Measurements from ENCODE around the gene ARL2. TPM values are rescaled to one million over a fixed set of nuclear protein-coding genes. Genes with fewer than 3 reads are reported as not detected.

Gene ARL2
- total RNA-seq, 2 donors from 2014 or later = 67.6 to 75.5 TPM

DNA sequence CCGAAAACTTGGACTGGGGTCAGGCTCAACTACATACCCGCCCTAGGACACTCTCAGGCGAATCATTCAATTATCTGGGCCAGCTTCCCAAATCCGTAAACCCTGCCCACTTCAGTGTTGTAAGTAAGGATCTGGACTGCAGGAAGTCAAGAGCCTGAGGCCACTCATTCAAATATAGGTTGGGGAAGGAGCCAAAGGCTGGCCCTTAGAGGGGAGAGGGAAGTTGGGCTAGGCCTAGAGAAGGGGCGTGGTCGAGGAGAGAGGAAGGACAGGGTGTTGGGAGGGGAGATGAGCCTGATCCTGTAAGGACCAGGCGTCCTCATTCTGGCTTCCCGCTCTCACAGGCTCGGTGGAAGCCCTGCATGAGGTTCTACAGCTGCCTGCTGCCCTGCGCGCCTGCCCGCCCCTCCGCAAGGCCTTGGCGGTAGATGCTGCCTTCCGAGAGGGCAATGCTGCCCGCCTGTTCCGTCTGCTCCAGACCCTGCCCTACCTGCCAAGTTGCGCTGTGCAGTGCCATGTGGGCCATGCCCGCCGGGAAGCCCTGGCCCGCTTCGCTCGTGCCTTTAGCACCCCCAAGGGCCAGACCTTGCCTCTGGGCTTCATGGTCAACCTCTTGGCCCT lies 30.0 kb downstream of the ARL2 start:
- intact Hi-C loops (cut with DNase I) = no loop called here
- Histone ChIP-seq H3K27me3 (no peaks in the 10 kb centered on the region), H3K4me3 (no peak overlapping the region), H3K36me3 (replicated peaks in 1 of 2; ENCODE audit: insufficient read depth in 1 of 2, low read depth in 2 of 2) (no peaks in the 10 kb centered on the region), H3K27ac (no peak overlapping the region), H3K9me3 (no peaks in the 10 kb centered on the region), H3K4me1 (peaks cover 23% of the 10 kb centered on the region)
- no peak for TF ChIP-seq POLR2A (IDR thresholded peaks at IDR 0.05)
- TF ChIP-seq, protein P1, sequence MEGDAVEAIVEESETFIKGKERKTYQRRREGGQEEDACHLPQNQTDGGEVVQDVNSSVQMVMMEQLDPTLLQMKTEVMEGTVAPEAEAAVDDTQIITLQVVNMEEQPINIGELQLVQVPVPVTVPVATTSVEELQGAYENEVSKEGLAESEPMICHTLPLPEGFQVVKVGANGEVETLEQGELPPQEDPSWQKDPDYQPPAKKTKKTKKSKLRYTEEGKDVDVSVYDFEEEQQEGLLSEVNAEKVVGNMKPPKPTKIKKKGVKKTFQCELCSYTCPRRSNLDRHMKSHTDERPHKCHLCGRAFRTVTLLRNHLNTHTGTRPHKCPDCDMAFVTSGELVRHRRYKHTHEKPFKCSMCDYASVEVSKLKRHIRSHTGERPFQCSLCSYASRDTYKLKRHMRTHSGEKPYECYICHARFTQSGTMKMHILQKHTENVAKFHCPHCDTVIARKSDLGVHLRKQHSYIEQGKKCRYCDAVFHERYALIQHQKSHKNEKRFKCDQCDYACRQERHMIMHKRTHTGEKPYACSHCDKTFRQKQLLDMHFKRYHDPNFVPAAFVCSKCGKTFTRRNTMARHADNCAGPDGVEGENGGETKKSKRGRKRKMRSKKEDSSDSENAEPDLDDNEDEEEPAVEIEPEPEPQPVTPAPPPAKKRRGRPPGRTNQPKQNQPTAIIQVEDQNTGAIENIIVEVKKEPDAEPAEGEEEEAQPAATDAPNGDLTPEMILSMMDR (IDR thresholded peaks at IDR 0.05) = no peak
- ATAC-seq (no peak), DNase-seq (peak in 1 of 4 donors; percentile 64)
- 80 to 90% methylated on average over 23 of the region's 23 CpGs for WGBS, 2 donors

DNA sequence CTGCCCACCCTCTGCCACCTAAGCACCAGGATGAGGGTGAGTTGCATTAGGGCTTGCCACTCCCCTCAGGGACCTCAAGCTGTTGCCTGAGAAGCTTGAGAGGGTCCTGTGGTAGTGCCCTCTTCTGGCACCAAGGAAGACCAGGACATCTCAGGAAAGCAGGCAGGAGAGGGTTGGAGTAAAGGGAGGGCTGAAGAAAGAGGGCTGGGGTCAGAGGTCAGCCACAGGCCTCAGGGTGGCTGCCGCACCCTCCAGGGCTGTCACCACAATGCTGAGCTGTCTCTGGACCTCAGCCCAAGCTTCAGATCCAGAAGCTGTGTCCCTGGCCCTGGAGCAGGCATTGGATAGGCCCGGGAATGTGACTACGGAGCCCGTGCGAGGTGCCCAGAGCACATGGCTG lies 31.1 kb downstream of the ARL2 start:
- no peaks in the 10 kb centered on the region for H3K36me3 ChIP-seq (replicated peaks in 1 of 2; ENCODE audit: insufficient read depth in 1 of 2, low read depth in 2 of 2)
- no peak for TF ChIP-seq POLR2A (IDR thresholded peaks at IDR 0.05)
- TF ChIP-seq, protein P1 (IDR thresholded peaks at IDR 0.05) = no peak
- no peak overlapping the region for H3K4me3 ChIP-seq
- no peak overlapping the region for H3K27ac ChIP-seq
- ATAC-seq (no peak), DNase-seq (no peak)
- intact Hi-C loops (cut with DNase I) = no loop called here
- no peaks in the 10 kb centered on the region for H3K27me3 ChIP-seq
- no peaks in the 10 kb centered on the region for H3K9me3 ChIP-seq
- peaks cover 21% of the 10 kb centered on the region for H3K4me1 ChIP-seq
- WGBS, 2 donors = 83 to 98% methylated on average over 1 to 4 of the region's 5 CpGs

DNA sequence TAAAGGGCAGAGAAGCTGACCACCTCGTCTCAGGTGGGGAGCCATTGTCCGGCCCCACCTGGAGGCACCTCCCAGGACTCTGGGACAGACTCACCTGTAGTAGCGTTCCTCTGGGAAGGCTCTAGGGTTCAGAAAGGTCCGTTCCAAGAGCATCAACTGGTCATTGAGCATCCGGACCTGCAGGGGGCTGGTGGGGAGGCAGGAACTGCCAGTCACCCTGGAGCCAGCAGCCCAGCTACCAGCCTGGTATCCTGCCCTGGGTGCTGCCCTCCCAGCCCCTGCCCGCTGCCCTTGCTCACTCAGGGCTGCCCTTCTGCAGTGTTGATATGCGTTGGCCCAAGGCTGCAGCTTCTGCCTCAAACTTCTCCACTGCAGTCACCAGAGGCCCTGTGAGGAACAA lies 31.8 kb downstream of the ARL2 start:
- peaks cover 16% of the 10 kb centered on the region for H3K4me1 ChIP-seq
- intact Hi-C loops (cut with DNase I) = no loop called here
- H3K36me3 ChIP-seq (replicated peaks in 1 of 2; ENCODE audit: insufficient read depth in 1 of 2, low read depth in 2 of 2) = no peaks in the 10 kb centered on the region
- no peak overlapping the region for H3K27ac ChIP-seq
- no peaks in the 10 kb centered on the region for H3K27me3 ChIP-seq
- no peak for ATAC-seq
- 82 to 100% methylated on average over 1 to 7 of the region's 7 CpGs for WGBS, 2 donors
- TF ChIP-seq, protein P1 (IDR thresholded peaks at IDR 0.05) = no peak
- TF ChIP-seq POLR2A (IDR thresholded peaks at IDR 0.05) = no peak
- H3K9me3 ChIP-seq = no peaks in the 10 kb centered on the region
- DNase-seq = no peak
- H3K4me3 ChIP-seq = no peak overlapping the region

DNA sequence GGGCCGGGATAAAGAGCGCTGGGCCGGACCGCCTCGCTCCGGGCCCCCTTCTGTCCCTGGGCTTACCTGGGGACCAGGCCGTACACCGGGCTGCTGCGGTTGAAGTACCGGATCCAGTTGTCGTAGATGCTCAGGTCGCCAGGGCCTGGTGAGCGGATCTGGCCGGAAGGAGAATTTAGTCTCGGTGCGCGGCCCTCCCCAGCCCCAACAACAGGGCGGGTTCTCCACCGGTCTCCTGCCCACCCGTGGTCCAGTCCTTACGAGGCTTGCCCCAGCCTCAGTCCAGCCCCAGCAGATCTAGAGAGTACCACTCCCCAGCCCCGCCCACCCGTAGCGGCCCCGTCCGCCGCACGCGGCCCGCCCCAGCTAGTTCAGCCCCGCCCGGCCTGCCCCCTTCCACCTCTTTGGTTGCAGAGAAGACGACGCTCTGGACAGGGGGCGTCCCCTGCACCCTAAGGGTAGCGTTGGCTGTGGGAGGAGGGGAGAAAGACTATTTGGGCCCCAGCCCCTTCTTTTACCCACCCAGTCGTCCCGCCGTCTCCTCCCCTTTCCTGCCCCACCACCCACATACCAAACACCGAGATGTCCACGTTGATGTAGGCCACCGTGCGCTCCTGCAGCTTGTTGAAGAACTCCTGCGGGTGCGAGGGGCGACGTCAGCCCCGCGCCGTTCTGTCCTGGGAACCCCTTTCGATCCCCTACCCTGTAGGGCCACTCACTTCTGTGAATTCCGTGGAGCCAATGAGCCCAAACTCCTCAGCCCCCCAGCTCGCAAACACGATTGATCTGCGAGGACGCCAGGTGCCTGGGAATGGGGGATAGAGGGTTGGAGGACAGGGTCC lies 33.8 kb downstream of the ARL2 start:
- no peaks in the 10 kb centered on the region for H3K27me3 ChIP-seq
- 49 to 74% methylated on average over 33 to 55 of the region's 56 CpGs for WGBS, 2 donors
- no peak for TF ChIP-seq POLR2A (IDR thresholded peaks at IDR 0.05)
- TF ChIP-seq, protein P1 (IDR thresholded peaks at IDR 0.05) = no peak
- no peaks in the 10 kb centered on the region for H3K36me3 ChIP-seq (replicated peaks in 1 of 2; ENCODE audit: insufficient read depth in 1 of 2, low read depth in 2 of 2)
- intact Hi-C loops (cut with DNase I) = no loop called here
- no peak overlapping the region for H3K27ac ChIP-seq
- ATAC-seq (no peak), DNase-seq (no peak)
- no peaks in the 10 kb centered on the region for H3K9me3 ChIP-seq
- peaks cover 2% of the 10 kb centered on the region for H3K4me1 ChIP-seq
- H3K4me3 ChIP-seq = no peak overlapping the region
